Upper lobe of left lung (tissue), 6 donors: ENCODE results near the gene USP33. TPM values are rescaled to one million over a fixed set of nuclear protein-coding genes. Genes with fewer than 3 reads are reported as not detected.
A peak's percentile ranks its signal among the peaks of the same experiment; 100 is the strongest.

Experiments
- ATAC-seq, 2 donors: fragments of 200-7000 bp; cut with Tn5 transposase; one replicate each; pipeline ENCODE4 v1.9.1; 2022; ENCODE audit warnings: mild to moderate bottlenecking in 2 of 2, moderate library complexity in 2 of 2; ENCODE audit not compliant: low FRiP score in 2 of 2
- DNase-seq, 2 donors: peaks; one replicate each; pipeline ENCODE4 v3.0.0-alpha.2; 2019 to 2020
- H3K27ac ChIP-seq, 4 donors: fragments of 200-600 bp; sonication (generic); one replicate each; pipeline ENCODE4 v1.5.1; 2016 to 2019
- H3K27me3 ChIP-seq, 4 donors: fragments of 200-600 bp; sonication (generic); one replicate each; pipeline ENCODE4 v1.5.1; 2017 to 2019
- H3K36me3 ChIP-seq, 4 donors: fragments of 200-600 bp; sonication (generic); one replicate each; pipeline ENCODE4 v1.5.1; 2016 to 2019
- H3K4me1 ChIP-seq, 4 donors: fragments of 200-600 bp; sonication (generic); one replicate each; pipeline ENCODE4 v1.5.1; 2018 to 2019
- H3K4me3 ChIP-seq, 4 donors: fragments of 200-600 bp; sonication (generic); one replicate each; pipeline ENCODE4 v1.5.1; 2017 to 2019; ENCODE audit warnings: mild to moderate bottlenecking in 2 of 4, moderate library complexity in 1 of 4
- H3K9me3 ChIP-seq, 4 donors: fragments of 200-600 bp; sonication (generic); one replicate each; pipeline ENCODE4 v1.5.1; 2018 to 2019
- EP300 ChIP-seq, 4 donors: sonication (generic); formaldehyde crosslinking; IDR thresholded peaks; one replicate each; pipeline ENCODE4 v1.5.1; 2017; ENCODE audit warnings: antibody characterized with exemption in 4 of 4, control low read depth in 2 of 4
- POLR2A ChIP-seq, 4 donors: fragments of 450-650 bp; IDR thresholded peaks; one replicate each; pipeline ENCODE4 v1.5.1; 2016 to 2017; ENCODE audit warnings: antibody characterized with exemption in 4 of 4, mild to moderate bottlenecking in 2 of 4
- POLR2AphosphoS5 ChIP-seq, 2 donors: sonication (generic); formaldehyde crosslinking; IDR thresholded peaks; one replicate each; pipeline ENCODE4 v1.5.1; 2017; ENCODE audit warnings: antibody characterized with exemption in 2 of 2
- WGBS, 2 donors: methylation state at CpG; one replicate each; pipeline ENCODE4 v1.1.5; 2017 to 2018; 5-methylcytosine and 5-hydroxymethylcytosine counted together
- total RNA-seq, 6 donors: library from RNA; depleted of rRNA in 4 of 6; stranded (reverse); fragments of >200 nt in 4 of 6; gene quantifications; one replicate each; pipeline versions ENCODE4 v1.1.0 to v1.2.1, GENCODE V29; 2016 to 2021
- TF ChIP-seq, protein P1 (sequence below), 6 experiments: fragments of 450-650 bp in 4 of 6; fragments of 200-600 bp in 2 of 6; sonication (generic) in 2 of 6; IDR thresholded peaks; one replicate each; pipeline ENCODE4 v1.5.1; 2016 to 2019; ENCODE audit warnings: antibody characterized with exemption in 6 of 6
- donor health status: DM: no; HTN: no; CAD: no; lungs with moderate emphysema.
- donor health status: DM: no; HTN: yes; CAD: no; lungs with severe emphysema.

USP33 gene
- total RNA-seq, 6 donors from 2014 or later: 46.3 to 107 (median 58.7) TPM

DNA sequence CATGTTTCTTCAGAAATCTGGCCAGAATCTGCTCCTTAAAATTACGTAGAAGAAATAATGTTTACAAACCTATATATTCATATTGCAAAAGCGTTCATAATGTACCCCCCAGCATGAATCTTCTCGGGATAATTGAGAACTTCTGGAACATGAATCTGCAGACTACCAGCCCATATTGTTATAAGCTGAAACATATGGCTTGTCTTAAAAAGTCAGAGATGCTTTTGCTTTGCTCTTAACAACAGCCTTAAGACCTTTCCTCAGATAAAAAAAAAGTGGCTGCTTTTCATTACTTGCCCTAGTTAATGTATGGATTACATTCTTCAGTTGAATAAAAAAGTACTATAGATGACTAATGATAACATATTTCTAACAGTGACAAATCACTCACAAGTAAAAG lies 62.2 kb downstream of the USP33 start:
- WGBS, 2 donors: 94 to 97% methylated on average over 3 of the region's 3 CpGs
- H3K27me3 ChIP-seq: no peaks in the 10 kb centered on the region
- H3K36me3 ChIP-seq: peaks cover 3 to 76% (median 28%) of the 10 kb centered on the region in 4 donors
- DNase-seq: no peak
- no peak overlapping the region for H3K27ac ChIP-seq
- no peak overlapping the region for H3K4me3 ChIP-seq
- H3K9me3 ChIP-seq: no peaks in the 10 kb centered on the region
- H3K4me1 ChIP-seq: no peaks in the 10 kb centered on the region
- TF ChIP-seq POLR2A (IDR thresholded peaks at IDR 0.05) (no peak), EP300 (IDR thresholded peaks at IDR 0.05) (no peak), POLR2AphosphoS5 (IDR thresholded peaks at IDR 0.05) (no peak)
- TF ChIP-seq, protein P1, sequence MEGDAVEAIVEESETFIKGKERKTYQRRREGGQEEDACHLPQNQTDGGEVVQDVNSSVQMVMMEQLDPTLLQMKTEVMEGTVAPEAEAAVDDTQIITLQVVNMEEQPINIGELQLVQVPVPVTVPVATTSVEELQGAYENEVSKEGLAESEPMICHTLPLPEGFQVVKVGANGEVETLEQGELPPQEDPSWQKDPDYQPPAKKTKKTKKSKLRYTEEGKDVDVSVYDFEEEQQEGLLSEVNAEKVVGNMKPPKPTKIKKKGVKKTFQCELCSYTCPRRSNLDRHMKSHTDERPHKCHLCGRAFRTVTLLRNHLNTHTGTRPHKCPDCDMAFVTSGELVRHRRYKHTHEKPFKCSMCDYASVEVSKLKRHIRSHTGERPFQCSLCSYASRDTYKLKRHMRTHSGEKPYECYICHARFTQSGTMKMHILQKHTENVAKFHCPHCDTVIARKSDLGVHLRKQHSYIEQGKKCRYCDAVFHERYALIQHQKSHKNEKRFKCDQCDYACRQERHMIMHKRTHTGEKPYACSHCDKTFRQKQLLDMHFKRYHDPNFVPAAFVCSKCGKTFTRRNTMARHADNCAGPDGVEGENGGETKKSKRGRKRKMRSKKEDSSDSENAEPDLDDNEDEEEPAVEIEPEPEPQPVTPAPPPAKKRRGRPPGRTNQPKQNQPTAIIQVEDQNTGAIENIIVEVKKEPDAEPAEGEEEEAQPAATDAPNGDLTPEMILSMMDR (IDR thresholded peaks at IDR 0.05): no peak
- ATAC-seq: no peak

DNA sequence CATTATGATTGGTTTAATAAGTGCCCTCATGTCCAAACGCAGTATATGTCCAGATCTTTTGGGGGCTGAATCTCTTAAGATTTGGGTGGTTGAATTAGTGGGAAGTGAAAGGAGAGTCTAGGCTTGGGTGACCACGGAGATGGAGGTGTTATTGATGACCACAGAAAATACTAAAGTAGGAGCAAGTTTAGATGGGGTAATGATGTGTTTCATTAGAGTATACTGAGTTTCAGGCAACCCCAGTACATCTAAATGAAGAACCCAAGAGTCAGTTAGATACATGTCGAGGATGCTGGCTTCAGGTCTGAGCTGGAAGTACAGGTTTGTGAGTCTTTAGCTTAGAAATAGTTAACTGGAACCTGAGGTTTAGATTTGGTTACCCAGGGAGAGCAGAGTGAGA lies 70.7 kb downstream of the USP33 start:
- TF ChIP-seq EP300 (IDR thresholded peaks at IDR 0.05) (no peak), POLR2A (IDR thresholded peaks at IDR 0.05) (no peak), POLR2AphosphoS5 (IDR thresholded peaks at IDR 0.05) (no peak)
- TF ChIP-seq, protein P1 (IDR thresholded peaks at IDR 0.05): no peak
- Histone ChIP-seq H3K36me3 (peaks cover 0 to 22% (median 9%) of the 10 kb centered on the region in 4 donors), H3K4me3 (no peak overlapping the region), H3K27me3 (no peaks in the 10 kb centered on the region), H3K27ac (no peak overlapping the region), H3K9me3 (no peaks in the 10 kb centered on the region), H3K4me1 (peaks cover 0 to 11% (median 6%) of the 10 kb centered on the region in 4 donors)
- WGBS, 2 donors: 89% methylated on average over 3 of the region's 3 CpGs
- DNase-seq (no peak), ATAC-seq (no peak)

DNA sequence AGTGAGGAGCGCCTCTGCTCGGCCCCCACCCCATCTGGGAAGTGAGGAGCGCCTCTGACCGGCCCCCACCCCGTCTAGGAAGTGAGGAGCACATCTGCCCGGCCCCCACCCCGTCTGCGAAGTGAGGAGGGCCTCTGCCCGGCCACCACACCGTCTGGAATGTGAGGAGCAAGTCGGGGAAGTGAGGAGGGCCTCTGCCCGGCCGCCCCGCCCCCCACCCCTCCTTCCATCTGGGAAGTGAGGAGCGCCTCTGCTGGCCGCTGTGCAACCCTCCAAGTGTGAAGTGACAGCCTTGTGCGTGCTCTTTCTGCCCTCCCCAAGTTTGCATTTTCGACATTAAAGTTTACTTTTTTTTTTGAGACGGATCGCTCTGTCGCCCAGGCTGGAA lies 72.1 kb downstream of the USP33 start:
- Histone ChIP-seq H3K9me3 (no peaks in the 10 kb centered on the region), H3K27ac (peak overlapping the region in 2 of 4 donors; percentile 27 to 30), H3K4me3 (peak overlapping the region in 3 of 4 donors; percentile 25 to 44 (median 34)), H3K36me3 (peaks cover 0 to 10% (median 5%) of the 10 kb centered on the region in 4 donors), H3K27me3 (no peaks in the 10 kb centered on the region), H3K4me1 (peaks cover 0 to 15% (median 10%) of the 10 kb centered on the region in 4 donors)
- TF ChIP-seq POLR2A (IDR thresholded peaks at IDR 0.05): no peak
- TF ChIP-seq, protein P1 (IDR thresholded peaks at IDR 0.05): peak in 5 of 6 experiments; percentile 13 to 39 (median 19)
- 44 to 63% methylated on average over 5 to 20 of the region's 21 CpGs for WGBS, 2 donors
- ATAC-seq (no peak), DNase-seq (peak in 1 of 2 donors; percentile 81)

DNA sequence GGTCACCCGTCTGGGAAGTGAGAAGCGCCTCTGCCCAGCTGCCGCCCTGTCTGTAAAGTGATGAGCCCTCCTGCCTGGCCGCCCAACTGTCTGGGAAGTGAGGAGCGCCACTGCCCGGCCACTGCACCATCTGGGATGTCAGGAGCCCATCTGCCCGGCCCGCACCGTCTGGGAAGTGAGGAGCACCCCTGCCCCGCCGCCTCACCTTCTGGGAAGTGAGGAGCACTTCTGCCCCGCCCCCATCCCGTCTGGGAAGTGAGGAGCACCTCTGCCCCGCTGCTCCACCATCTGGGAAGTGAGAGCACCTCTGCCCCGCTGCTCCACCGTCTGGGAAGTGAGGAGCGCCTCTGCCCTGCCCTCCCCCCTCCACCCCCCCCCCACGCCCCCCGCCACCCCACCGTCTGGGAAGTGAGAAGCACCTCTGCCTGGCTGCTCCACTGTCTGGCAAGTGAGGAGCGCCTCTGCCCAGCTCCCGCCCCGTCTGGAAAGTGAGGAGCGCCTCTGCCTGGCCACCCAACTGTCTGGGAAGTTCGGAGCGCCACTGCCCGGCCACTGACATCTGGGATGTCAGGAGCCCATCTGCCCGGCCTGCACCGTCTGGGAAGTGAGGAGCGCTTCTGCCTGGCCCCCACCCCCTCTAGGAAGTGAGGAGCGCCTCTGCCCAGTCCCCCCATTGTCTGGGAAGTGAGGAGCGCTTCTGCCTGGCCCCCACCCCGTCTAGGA lies 72.7 kb downstream of the USP33 start:
- ATAC-seq (no peak), DNase-seq (peak in 1 of 2 donors; percentile 66)
- 86 to 88% methylated on average over 13 to 30 of the region's 33 CpGs for WGBS, 2 donors
- Histone ChIP-seq H3K4me1 (peaks cover under 1 to 15% (median 10%) of the 10 kb centered on the region in 4 donors), H3K4me3 (peak overlapping the region in 3 of 4 donors; percentile 25 to 44 (median 34)), H3K9me3 (no peaks in the 10 kb centered on the region), H3K27ac (peak overlapping the region in 1 of 4 donors; percentile 27), H3K36me3 (peaks cover 0 to 6% (median 3%) of the 10 kb centered on the region in 4 donors), H3K27me3 (no peaks in the 10 kb centered on the region)
- TF ChIP-seq POLR2AphosphoS5 (IDR thresholded peaks at IDR 0.05): no peak
- TF ChIP-seq, protein P1 (IDR thresholded peaks at IDR 0.05): no peak
- no peak for TF ChIP-seq POLR2A (IDR thresholded peaks at IDR 0.05)
- TF ChIP-seq EP300 (IDR thresholded peaks at IDR 0.05): no peak
